Midbrain (tissue), 1 donor: Measurements from ENCODE around the gene SPPL3.
"Not testable (repeated sequence)": the region's sequence is repeated elsewhere in the genome, so short reads cannot be mapped to it uniquely, and the experiment has no call there.

Experiments
- DNase-seq: peaks from one replicate; lab custom pipeline; 2025; lab: John Stamatoyannopoulos, UW

The SPPL3 gene

GRCh38 chr12:120920178-120920577, 16.0 kb upstream of the SPPL3 start:
- no peak for DNase-seq

- DNase-seq, result no peak
These were observed 13.6 kb upstream of the SPPL3 start for GRCh38 chr12:120917748-120918147.

GRCh38 chr12:120916561-120916960, 12.4 kb upstream of the SPPL3 start:
- DNase-seq, result no peak

GRCh38 chr12:120914794-120915193, 10.6 kb upstream of the SPPL3 start:
- DNase-seq, result no peak

- no peak for DNase-seq
These were observed 5.6 kb upstream of the SPPL3 start for GRCh38 chr12:120909633-120910298.

GRCh38 chr12:120905856-120906384, 1.8 kb upstream of the SPPL3 start:
- no peak for DNase-seq

- no peak for DNase-seq
These were observed 554 bp downstream of the SPPL3 start for GRCh38 chr12:120903412-120904196.

- peak; percentile 29 for DNase-seq
These were observed 1.2 kb downstream of the SPPL3 start for GRCh38 chr12:120902846-120903411.

GRCh38 chr12:120901818-120902217, 2.3 kb downstream of the SPPL3 start:
- DNase-seq, result no peak

GRCh38 chr12:120901101-120901500, 3.1 kb downstream of the SPPL3 start:
- not testable (repeated sequence) for DNase-seq

GRCh38 chr12:120895532-120895931, 8.6 kb downstream of the SPPL3 start:
- no peak for DNase-seq

GRCh38 chr12:120892265-120892664, 11.9 kb downstream of the SPPL3 start:
- DNase-seq, result no peak

GRCh38 chr12:120890963-120891362, 13.2 kb downstream of the SPPL3 start:
- DNase-seq, result no peak

- no peak for DNase-seq
These were observed 16.7 kb downstream of the SPPL3 start for GRCh38 chr12:120887253-120888043.

- no peak for DNase-seq
These were observed 17.7 kb downstream of the SPPL3 start for GRCh38 chr12:120886199-120887018.

- no peak for DNase-seq
These were observed 18.6 kb downstream of the SPPL3 start for GRCh38 chr12:120885521-120885920.

GRCh38 chr12:120884644-120885043, 19.5 kb downstream of the SPPL3 start:
- no peak for DNase-seq

- DNase-seq, result no peak
These were observed 22.1 kb downstream of the SPPL3 start for GRCh38 chr12:120882055-120882555.

- DNase-seq, result no peak
These were observed 24.3 kb downstream of the SPPL3 start for GRCh38 chr12:120879718-120880300.

GRCh38 chr12:120879102-120879501, 25.1 kb downstream of the SPPL3 start:
- DNase-seq, result no peak
